GM12873 (cell line): ENCODE measurements around the gene PLS3.

Source experiments
- CTCF ChIP-seq: IDR thresholded peaks from 2 replicates; pipeline ENCODE4 v1.5.1; 2012; ENCODE audit warnings: low read depth, mild to moderate bottlenecking, moderate library complexity, low read length, control low read depth; ENCODE audit not compliant: insufficient read depth; ENCODE audit errors: missing control alignments

The PLS3 gene

GRCh38 chrX:115560211-115560977 lies 580 bp upstream of the PLS3 start:
- TF ChIP-seq CTCF = no peak

DNA sequence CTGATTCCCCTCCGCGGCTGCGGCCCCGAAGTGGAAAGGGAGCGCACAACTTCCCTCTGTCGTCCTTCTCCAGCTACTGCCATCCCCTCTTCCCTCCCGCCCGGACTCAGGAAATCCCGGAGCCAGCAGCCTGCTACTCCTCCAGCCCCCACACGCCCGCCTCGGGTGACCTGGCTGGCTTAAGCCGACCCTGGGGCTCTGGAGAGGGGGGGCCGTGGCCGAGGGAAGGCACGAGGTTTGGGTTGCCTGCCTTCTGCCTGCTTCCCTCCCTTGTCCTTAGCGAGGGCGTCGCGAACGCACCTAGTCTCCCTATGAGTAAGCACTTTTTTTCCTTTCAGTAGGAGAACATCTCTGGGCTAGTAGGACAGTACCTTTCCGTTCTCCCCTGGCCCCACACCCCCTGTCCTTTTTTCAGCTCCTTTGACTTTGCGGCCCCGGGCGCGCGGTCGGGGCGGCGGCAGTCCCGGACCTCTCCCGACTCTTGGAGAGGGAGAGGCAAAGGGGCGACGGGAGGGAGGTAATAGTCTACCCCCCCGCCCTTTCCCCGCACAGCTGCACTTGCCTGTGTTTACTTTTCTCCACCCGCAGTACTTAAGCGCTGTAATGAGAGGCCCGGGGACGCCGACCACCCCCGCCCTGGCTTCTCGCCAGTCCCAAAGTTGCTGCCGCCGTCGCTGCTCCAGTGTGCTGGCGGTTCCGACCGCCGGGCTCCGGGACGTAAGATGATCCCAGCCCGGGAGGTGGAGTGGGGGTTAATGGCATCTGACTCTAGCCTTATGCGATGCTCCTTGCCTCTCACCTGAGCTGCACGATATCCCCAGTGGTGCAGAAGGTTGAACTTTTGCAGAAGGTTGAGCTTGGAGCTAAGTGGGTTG lies 868 bp downstream of the PLS3 start:
- TF ChIP-seq CTCF = no peak

- no peak for TF ChIP-seq CTCF
Measured at GRCh38 chrX:115562480-115562847, 1.5 kb downstream of the PLS3 start.

DNA sequence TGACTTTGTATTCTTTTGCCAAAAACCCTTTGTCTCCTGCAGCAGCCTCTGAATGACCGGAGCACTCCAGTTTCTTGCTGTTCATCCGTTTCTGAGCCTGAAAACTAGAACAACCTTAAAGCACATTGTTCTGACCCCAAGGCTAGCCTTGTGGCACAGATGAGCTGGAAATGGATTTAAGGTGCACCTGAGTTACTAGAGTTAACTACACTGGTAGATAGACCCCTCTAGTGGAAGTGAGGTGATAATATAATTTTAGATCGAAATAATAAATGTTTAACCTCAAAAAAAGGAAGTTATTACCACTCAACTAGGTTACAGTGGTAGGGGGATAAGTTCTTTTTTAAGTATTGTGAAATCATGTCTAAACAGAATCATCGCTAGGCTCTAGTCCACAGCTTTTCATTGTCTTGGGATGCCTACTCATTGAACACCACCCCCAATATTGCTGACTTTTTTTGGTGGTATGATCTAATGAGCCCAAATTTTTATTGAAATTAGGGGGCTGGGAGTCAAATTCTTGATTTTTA lies 2.7 kb downstream of the PLS3 start:
- no peak for TF ChIP-seq CTCF

DNA sequence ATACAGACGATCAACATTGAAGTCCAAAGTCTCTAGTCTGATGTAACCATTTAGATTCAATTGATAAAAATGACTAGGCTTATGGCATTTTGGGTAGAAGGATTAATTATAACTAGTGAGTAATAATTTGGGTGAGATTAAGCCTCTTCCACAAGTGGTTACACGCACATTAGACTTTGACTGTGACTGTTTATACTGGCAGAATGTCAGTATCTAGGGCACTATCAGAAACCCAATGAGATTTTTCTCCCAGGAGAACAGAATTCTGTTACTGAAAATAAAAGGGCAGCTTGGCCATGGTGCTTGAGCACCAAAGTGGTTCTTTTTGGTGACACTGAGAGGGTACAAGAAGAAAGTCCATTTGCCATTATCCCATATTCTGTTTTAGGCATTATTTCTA lies 3.3 kb downstream of the PLS3 start:
- TF ChIP-seq CTCF = no peak

DNA sequence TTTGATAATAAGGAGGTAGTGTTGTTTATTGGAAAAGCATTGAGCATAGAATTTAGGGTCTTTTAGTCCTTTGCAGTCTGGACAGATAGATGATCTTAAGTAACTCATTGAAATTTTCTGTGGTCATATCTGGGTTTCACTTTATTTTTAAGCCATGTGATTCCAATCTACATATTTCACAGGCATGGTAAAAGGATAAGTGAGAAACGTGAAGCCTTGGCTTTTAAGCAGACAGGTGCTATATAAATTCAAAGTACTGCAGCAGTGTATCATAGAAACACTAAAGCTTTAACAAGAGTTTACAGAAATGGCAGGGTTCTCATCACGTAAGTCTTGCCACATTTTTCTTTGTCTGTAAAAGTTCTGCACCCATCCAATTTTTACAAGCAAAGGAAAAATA lies 4.9 kb downstream of the PLS3 start:
- TF ChIP-seq CTCF = no peak

- no peak for TF ChIP-seq CTCF
Measured at GRCh38 chrX:115571712-115572111, 10.7 kb downstream of the PLS3 start.
